ENCODE measurements around the gene MBNL1.

Gene MBNL1

GRCh38 chr3:152470893-152471292, 202.2 kb downstream of the MBNL1 start:
- Mint-ChIP-seq H3K36me3 (ENCODE audit: low read depth) (peaks cover 10% of the 10 kb centered on the region), H3K4me3 (no peak overlapping the region), H3K4me1 (ENCODE audit: low read depth) (peaks cover 11% of the 10 kb centered on the region), H3K27ac (no peak overlapping the region), H3K9me3 (no peaks in the 10 kb centered on the region), H3K27me3 (ENCODE audit: low read depth) (peaks cover 11% of the 10 kb centered on the region)

- peaks cover 8% of the 10 kb centered on the region for H3K4me1 Mint-ChIP-seq (ENCODE audit: low read depth)
- peaks cover 3% of the 10 kb centered on the region for H3K36me3 Mint-ChIP-seq (ENCODE audit: low read depth)
- H3K4me3 Mint-ChIP-seq: peak overlapping the region; percentile 35
- H3K9me3 Mint-ChIP-seq: no peaks in the 10 kb centered on the region
- H3K27me3 Mint-ChIP-seq (ENCODE audit: low read depth): peaks cover 11% of the 10 kb centered on the region
- peak overlapping the region; percentile 2 for H3K27ac Mint-ChIP-seq
Observed at GRCh38 chr3:152471814-152472671, 203.3 kb downstream of the MBNL1 start.

GRCh38 chr3:152472672-152472954, 203.9 kb downstream of the MBNL1 start:
- Mint-ChIP-seq H3K4me1 (ENCODE audit: low read depth) (peaks cover 8% of the 10 kb centered on the region), H3K36me3 (ENCODE audit: low read depth) (peaks cover 1% of the 10 kb centered on the region), H3K9me3 (no peaks in the 10 kb centered on the region), H3K27ac (peak overlapping the region; percentile 9), H3K27me3 (ENCODE audit: low read depth) (peaks cover 11% of the 10 kb centered on the region), H3K4me3 (no peak overlapping the region)

GRCh38 chr3:152474585-152474984, 205.9 kb downstream of the MBNL1 start:
- Mint-ChIP-seq H3K4me1 (ENCODE audit: low read depth) (peaks cover 8% of the 10 kb centered on the region), H3K27me3 (ENCODE audit: low read depth) (peaks cover 11% of the 10 kb centered on the region), H3K36me3 (ENCODE audit: low read depth) (no peaks in the 10 kb centered on the region), H3K27ac (no peak overlapping the region), H3K9me3 (no peaks in the 10 kb centered on the region), H3K4me3 (no peak overlapping the region)

- Mint-ChIP-seq H3K4me1 (ENCODE audit: low read depth) (no peaks in the 10 kb centered on the region), H3K36me3 (ENCODE audit: low read depth) (no peaks in the 10 kb centered on the region), H3K27ac (no peak overlapping the region), H3K4me3 (no peak overlapping the region), H3K27me3 (ENCODE audit: low read depth) (peaks cover 21% of the 10 kb centered on the region), H3K9me3 (peaks cover 7% of the 10 kb centered on the region)
Observed at GRCh38 chr3:152477422-152477821, 208.7 kb downstream of the MBNL1 start.

- H3K4me1 Mint-ChIP-seq (ENCODE audit: low read depth): no peaks in the 10 kb centered on the region
- no peak overlapping the region for H3K27ac Mint-ChIP-seq
- H3K4me3 Mint-ChIP-seq: no peak overlapping the region
- H3K9me3 Mint-ChIP-seq: peaks cover 14% of the 10 kb centered on the region
- peaks cover 25% of the 10 kb centered on the region for H3K27me3 Mint-ChIP-seq (ENCODE audit: low read depth)
- H3K36me3 Mint-ChIP-seq (ENCODE audit: low read depth): peaks cover 3% of the 10 kb centered on the region
Observed at GRCh38 chr3:152480282-152480953, 211.7 kb downstream of the MBNL1 start.

- H3K36me3 Mint-ChIP-seq (ENCODE audit: low read depth): peaks cover 3% of the 10 kb centered on the region
- H3K4me3 Mint-ChIP-seq: no peak overlapping the region
- H3K27ac Mint-ChIP-seq: no peak overlapping the region
- peaks cover 19% of the 10 kb centered on the region for H3K27me3 Mint-ChIP-seq (ENCODE audit: low read depth)
- no peaks in the 10 kb centered on the region for H3K4me1 Mint-ChIP-seq (ENCODE audit: low read depth)
- peaks cover 14% of the 10 kb centered on the region for H3K9me3 Mint-ChIP-seq
Observed at GRCh38 chr3:152486364-152486763, 217.6 kb downstream of the MBNL1 start.

GRCh38 chr3:152488449-152488848, 219.7 kb downstream of the MBNL1 start:
- no peaks in the 10 kb centered on the region for H3K36me3 Mint-ChIP-seq (ENCODE audit: low read depth)
- H3K9me3 Mint-ChIP-seq: no peaks in the 10 kb centered on the region
- no peak overlapping the region for H3K4me3 Mint-ChIP-seq
- H3K27ac Mint-ChIP-seq: no peak overlapping the region
- H3K27me3 Mint-ChIP-seq (ENCODE audit: low read depth): peaks cover 5% of the 10 kb centered on the region
- no peaks in the 10 kb centered on the region for H3K4me1 Mint-ChIP-seq (ENCODE audit: low read depth)

GRCh38 chr3:152491922-152492321, 223.2 kb downstream of the MBNL1 start:
- Mint-ChIP-seq H3K4me1 (ENCODE audit: low read depth) (no peaks in the 10 kb centered on the region), H3K4me3 (no peak overlapping the region), H3K9me3 (no peaks in the 10 kb centered on the region)

GRCh38 chr3:152496286-152496685, 227.6 kb downstream of the MBNL1 start:
- no peak overlapping the region for H3K4me3 Mint-ChIP-seq
- no peak overlapping the region for H3K27ac Mint-ChIP-seq
- peaks cover 12% of the 10 kb centered on the region for H3K27me3 Mint-ChIP-seq (ENCODE audit: low read depth)
- no peaks in the 10 kb centered on the region for H3K9me3 Mint-ChIP-seq
- H3K36me3 Mint-ChIP-seq (ENCODE audit: low read depth): peaks cover 4% of the 10 kb centered on the region
- peaks cover 11% of the 10 kb centered on the region for H3K4me1 Mint-ChIP-seq (ENCODE audit: low read depth)

More at GRCh38 chr3:152491922-152492321, 223.2 kb downstream of the MBNL1 start:
- Mint-ChIP-seq H3K27me3 (ENCODE audit: low read depth) (peaks cover 4% of the 10 kb centered on the region), H3K27ac (no peak overlapping the region), H3K36me3 (ENCODE audit: low read depth) (no peaks in the 10 kb centered on the region)

- Mint-ChIP-seq H3K4me1 (ENCODE audit: low read depth) (peaks cover 11% of the 10 kb centered on the region), H3K36me3 (ENCODE audit: low read depth) (peaks cover 4% of the 10 kb centered on the region), H3K27me3 (ENCODE audit: low read depth) (peaks cover 12% of the 10 kb centered on the region), H3K27ac (no peak overlapping the region), H3K4me3 (no peak overlapping the region), H3K9me3 (no peaks in the 10 kb centered on the region)
Observed at GRCh38 chr3:152496716-152497115, 228.0 kb downstream of the MBNL1 start.

- Mint-ChIP-seq H3K27ac (no peak overlapping the region), H3K4me1 (ENCODE audit: low read depth) (peaks cover 11% of the 10 kb centered on the region), H3K27me3 (ENCODE audit: low read depth) (peaks cover 12% of the 10 kb centered on the region), H3K4me3 (no peak overlapping the region), H3K9me3 (no peaks in the 10 kb centered on the region), H3K36me3 (ENCODE audit: low read depth) (peaks cover 7% of the 10 kb centered on the region)
Observed at GRCh38 chr3:152497457-152497856, 228.7 kb downstream of the MBNL1 start.

- peaks cover 11% of the 10 kb centered on the region for H3K4me1 Mint-ChIP-seq (ENCODE audit: low read depth)
- H3K36me3 Mint-ChIP-seq (ENCODE audit: low read depth): peaks cover 8% of the 10 kb centered on the region
- no peak overlapping the region for H3K4me3 Mint-ChIP-seq
- peaks cover 13% of the 10 kb centered on the region for H3K27me3 Mint-ChIP-seq (ENCODE audit: low read depth)
- H3K9me3 Mint-ChIP-seq: no peaks in the 10 kb centered on the region
- no peak overlapping the region for H3K27ac Mint-ChIP-seq
Observed at GRCh38 chr3:152497890-152498289, 229.2 kb downstream of the MBNL1 start.

- Mint-ChIP-seq H3K9me3 (no peaks in the 10 kb centered on the region), H3K27me3 (ENCODE audit: low read depth) (peaks cover 16% of the 10 kb centered on the region), H3K36me3 (ENCODE audit: low read depth) (peaks cover 11% of the 10 kb centered on the region), H3K4me1 (ENCODE audit: low read depth) (peaks cover 11% of the 10 kb centered on the region), H3K4me3 (no peak overlapping the region), H3K27ac (no peak overlapping the region)
Observed at GRCh38 chr3:152499791-152500385, 231.2 kb downstream of the MBNL1 start.

GRCh38 chr3:152505926-152506325, 237.2 kb downstream of the MBNL1 start:
- no peak overlapping the region for H3K27ac Mint-ChIP-seq
- H3K27me3 Mint-ChIP-seq (ENCODE audit: low read depth): peaks cover 12% of the 10 kb centered on the region
- no peak overlapping the region for H3K4me3 Mint-ChIP-seq
- H3K4me1 Mint-ChIP-seq (ENCODE audit: low read depth): peaks cover 12% of the 10 kb centered on the region
- H3K36me3 Mint-ChIP-seq (ENCODE audit: low read depth): peaks cover 7% of the 10 kb centered on the region
- no peaks in the 10 kb centered on the region for H3K9me3 Mint-ChIP-seq

Measured in T-helper 1 cell treated with Interleukin-12 subunit alpha and Interleukin-12 subunit beta and Interleukin-4 antibody, amounts not matched to agents 30 μg/mL and 1 μg/mL, for 36 hours (primary cell).